Midbrain (tissue), 1 donor: ENCODE measurements around the gene SCAMP2.
"Not testable (repeated sequence)": the region's sequence is repeated elsewhere in the genome, so short reads cannot be mapped to it uniquely, and the experiment has no call there.

Experiments
- DNase-seq: peaks from one replicate; lab custom pipeline; 2025; lab: John Stamatoyannopoulos, UW

Gene SCAMP2

DNA sequence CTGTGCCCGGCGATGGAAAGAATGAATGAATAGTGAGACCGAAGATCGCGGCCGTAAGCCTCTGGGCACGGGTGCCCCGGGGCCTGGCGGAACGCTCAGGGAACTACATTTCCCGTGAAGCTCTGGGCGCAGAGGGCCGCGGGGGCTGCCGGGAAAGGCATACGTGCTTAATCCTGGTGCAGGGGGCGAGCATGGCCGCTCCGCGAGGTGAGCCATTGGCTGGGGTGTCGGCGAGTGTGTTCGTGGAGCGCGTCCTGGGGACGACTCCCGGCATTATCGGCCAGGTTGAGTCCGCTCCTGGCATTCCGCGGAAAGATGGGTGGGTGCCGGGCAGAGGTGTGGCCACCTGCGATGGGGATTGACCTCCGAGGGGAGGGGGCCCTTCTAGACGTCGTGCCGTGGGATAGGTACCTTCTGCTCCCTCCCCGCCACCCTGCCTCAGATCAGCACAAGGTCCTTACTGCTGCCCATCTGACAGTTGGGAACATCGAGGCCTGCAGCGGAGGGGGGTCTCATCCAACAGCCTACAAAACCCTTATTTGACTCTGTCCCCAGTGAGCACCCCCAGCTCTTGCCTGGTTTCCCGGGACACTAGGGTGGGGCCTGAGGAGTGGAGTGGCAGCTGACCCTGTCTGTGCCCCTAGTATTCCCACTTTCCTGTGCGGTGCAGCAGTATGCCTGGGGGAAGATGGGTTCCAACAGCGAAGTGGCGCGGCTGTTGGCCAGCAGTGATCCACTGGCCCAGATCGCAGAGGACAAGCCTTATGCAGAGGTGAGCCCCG, 16.9 kb upstream of the SCAMP2 start, which contains the start of gene MPI:
Gene MPI (plus strand): TSS at position 160 of the 782 bp plus-strand sequence. CDS start 32 bp downstream, at position 192.
- peak; percentile 91 for DNase-seq

DNA sequence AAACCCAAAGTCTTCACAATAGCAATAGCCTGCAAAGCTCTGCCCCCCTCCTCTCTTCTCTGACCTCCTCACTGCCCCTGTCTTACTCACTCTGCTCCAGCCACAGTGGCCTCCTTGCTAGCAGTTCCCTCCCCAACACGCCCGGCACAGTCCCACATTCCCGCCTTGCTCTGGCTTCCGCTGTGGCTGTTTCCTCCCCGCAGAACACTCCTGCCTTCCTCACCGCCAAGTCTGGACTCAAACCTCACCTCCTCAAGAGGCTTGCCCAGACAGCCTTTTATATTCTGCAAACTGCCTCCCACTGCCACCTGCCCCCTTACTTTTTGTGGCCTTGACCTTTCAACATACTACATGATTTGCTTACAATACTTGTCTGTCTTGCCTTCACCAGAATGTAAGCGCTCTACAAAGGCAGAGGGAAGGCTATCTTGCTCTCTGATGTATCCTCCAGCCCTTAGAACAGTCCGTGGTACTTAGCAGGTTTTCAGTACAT, 16.3 kb upstream of the SCAMP2 start:
- peak; percentile 54 for DNase-seq

DNA sequence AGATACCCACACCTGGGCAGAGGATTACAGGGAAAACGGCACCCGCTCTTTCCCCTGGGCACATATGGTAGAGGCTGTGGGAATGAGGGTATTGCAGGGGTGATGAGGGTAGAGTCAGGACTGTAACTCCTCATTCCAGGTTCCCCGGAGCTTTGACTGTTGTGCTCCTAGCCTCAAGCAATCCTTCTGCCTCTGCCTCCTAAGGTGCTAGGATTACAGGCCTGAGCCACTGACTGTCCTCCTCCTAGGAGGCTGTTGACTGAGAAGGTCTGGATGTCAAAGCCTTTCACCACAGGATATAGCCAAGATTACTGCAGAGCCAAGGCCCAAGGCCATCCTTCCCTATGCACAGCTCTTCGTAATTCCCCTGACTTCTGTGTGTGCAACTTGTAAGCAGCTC, 15.6 kb upstream of the SCAMP2 start:
- DNase-seq = no peak

DNA sequence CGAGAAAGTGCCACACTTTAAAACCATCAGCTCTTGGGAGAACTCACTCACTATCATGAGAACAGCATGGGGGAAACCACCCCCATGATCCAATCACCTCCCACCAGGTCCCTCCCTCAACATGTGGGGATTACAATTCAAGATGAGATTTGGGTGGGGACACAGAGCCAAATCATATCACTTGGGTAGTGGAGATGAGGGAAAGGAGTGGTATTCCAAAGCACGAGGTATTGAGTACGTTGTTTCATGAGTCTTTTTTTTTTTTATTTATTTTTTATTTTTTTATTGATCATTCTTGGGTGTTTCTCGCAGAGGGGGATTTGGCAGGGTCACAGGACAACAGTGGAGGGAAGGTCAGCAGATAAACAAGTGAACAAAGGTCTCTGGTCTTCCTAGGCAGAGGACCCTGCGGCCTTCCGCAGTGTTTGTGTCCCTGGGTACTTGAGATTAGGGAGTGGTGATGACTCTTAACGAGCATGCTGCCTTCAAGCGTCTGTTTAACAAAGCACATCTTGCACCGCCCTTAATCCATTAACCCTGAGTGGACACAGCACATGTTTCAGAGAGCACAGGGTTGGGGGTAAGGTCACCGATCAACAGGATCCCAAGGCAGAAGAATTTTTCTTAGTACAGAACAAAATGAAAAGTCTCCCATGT, 14.5 kb upstream of the SCAMP2 start:
- not testable (repeated sequence) for DNase-seq

DNA sequence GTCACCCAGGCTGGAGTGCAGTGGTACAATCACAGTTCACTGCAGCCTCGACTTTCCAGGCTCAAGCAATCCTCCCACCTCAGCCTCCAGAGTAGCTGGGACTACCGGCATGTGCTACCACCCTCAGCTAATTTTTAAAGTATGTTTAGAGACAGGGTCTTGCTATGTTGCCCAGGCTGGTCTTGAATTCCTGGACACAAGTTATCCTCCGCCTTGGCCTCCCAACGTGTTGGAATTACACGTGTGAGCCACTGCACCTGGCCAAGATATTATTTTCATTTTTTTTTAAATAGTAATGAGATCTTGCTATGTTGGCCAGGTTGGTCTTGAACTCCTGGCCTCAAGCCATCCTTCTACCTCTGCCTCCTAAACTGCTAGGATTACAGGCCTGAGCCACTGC, 12.3 kb upstream of the SCAMP2 start:
- no peak for DNase-seq

DNA sequence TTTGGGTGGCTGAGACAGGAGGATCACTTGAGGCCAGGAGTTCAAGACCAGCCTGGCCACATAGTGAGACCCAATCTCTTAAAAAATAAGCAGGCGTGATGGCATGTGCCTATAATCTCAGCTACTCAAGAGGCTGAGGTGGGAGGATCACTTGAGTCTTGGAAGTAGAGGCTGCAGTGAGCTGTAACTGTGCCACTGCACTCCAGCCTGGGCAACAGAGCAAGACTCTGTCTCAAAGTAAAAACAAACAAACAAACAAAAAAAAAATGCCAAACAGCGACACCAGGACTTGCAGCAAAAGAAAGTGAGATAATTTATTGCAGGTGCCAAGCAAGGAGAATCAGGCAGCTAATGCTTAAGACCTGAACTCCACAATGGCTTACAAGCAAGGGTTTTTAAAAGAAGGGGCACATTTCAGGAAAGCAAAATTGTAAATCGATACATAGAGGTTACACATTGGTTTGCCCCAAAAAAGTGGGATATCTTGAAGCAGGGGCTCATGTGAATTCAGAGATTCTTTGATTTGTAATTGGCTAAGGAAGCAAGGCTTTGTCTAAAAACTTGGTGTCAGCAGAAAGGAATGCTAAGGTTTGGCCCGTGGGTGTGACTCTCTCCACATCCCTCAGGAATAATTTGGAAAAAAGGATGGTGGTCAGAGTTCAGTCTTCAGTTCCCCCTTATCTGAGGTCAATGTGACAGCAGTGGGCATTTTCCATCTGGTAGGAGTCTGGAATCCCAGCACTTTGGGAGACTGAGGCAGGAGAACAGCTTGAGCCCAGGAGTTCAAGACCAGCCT, 11.5 kb upstream of the SCAMP2 start:
- no peak for DNase-seq

DNA sequence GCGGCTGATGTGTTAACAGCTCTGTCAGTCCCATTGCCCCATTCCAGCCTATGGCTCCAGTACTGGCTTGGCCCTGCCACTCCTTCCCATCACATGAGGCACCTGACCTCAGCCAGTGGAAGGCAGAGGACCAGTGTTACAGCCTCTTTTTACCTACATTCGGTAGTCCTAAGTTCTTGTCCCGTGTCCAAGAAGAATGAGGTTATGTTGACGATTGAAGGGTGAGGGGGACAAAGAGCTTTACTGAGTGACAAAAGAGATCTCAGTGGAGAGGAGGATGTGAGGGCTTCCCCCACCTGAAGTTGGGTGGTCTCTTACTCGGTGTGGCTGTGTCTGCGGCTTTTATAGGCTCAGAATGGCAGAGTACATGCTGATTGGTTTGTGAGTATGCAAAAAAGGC, 9.4 kb upstream of the SCAMP2 start:
- no peak for DNase-seq

DNA sequence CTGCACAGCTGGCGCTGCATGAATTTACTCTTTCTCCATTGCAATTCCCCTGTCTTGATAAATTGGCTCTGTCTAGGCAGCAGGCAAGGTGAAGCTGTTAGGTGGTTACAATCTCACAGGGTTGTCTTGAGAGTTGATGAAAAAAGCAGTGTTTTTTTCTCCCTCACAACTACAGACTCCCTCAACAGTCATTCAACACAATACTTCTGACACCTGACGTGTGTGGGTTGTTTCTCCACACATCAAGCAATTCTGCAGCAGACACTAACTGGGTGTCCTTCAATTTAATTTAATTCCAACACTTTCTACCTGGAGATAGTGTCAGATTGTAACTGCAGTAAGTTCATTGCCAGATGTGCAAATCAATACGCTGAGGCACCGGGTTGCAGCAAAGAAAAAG, 5.1 kb upstream of the SCAMP2 start:
- DNase-seq = no peak

DNA sequence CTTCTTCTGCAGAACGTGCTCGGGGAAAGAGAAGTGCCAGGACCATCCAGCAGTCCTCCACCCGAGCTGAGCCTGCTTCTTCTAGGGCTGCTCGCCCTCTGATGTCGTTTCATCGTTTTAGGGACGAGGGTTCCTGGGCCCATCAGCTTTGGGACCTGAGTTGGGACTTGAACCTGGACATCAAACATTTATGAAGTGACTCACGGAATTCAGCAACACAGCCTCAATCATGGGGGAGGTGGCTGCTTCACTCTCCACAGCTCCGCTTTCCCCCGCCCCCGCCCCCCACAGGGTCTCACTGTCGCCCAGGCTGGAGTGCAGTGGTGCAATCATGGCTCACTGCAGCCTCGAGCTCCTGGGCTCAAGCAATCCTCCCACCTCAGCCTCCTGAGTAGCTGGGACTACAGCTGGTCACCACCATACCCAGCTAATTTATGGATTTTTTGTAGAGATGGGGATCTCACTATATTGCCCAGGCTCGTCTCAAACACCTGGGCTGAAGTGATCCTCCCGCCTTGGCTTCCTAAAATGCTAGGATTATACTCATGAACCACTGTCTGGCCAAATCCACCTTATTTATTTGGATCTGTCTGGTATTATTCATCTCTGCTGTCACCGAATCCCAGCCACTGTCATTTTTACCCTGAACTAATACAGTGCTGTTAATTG, 725 bp upstream of the SCAMP2 start:
- DNase-seq = no peak

DNA sequence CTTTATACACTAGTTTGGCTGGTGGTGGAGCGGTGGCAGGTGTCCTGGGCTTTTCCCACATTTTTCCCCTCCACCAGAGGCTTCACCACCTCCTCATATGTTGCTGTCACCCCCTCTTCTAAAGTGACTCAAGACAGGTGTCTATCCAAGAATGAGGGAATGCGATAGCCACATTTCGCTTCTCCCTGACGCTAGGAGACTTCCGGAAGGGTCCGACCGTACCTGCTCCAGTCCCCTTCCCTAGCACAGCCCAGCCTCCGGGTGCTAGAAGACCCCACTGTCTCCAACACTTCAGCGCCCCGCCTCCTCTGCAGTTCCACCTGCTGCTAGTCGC, 496 bp downstream of the SCAMP2 start:
- DNase-seq = no peak

DNA sequence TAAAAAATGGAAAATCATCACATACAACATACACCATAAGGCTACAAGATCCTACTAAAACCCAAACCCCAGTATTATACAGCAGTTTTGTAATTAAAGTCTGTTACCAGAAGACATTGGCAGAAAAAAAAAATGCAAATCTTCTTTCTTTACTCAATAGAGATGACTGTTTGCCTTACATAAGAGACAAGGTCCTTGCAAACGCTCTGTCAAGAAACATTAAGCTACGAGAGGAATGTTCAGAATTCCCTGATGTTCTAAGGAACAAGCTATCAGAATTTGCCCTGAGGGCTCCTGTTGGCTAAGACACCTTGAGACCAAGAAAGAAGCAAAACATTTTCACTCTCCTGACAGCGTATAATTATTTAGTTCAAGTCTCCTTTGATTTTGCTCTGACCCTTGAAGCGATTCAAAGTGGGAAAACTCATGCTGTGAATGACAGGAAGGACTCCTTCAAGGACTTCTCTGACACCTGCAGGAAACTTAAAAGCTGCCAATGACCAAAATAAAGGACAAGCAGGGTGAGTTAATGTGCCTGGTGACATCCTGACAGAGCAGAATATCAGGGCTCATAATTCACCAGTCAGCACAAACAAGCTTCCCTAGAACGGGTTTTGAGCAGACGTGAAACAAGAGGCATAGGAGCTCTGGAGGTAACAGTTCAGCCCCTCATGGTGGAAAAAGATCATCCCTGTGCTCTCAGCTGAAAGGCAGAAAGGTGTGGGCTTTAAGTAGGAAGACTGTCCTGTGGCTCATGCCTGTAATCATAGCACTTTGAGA, 2.5 kb downstream of the SCAMP2 start:
- DNase-seq = no peak

DNA sequence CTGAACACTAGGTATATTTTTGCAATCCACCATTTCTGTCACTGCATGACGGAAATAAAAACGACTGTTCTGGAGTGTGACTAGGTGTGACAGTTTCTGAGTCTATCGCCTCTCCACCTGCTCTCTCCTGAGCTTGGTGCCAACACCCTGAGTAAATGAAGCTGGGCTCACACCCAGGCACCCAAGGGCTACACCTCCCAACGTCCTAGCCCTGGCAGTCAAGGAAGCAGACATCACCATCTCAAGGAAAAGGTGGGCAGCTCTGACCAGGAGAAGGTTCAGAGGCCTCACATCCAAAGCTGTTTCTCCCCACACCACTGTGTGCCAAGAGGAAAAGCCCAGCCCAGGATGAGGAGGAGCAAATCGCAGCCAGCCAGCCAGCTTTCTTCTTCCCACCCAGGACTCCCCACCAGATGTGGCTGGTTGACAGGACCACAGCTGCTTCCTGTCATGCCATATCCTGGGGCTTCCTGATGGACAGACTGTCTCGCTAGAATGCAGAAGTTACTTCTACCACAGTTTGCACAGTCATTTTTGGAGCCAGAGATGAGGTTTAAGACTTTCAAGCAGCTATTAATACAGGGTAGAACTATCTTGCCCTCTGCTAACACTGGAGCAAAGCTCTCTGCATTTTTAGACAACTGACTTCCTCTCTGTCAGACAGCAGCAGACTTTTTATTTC, 3.3 kb downstream of the SCAMP2 start:
- peak; percentile 43 for DNase-seq

DNA sequence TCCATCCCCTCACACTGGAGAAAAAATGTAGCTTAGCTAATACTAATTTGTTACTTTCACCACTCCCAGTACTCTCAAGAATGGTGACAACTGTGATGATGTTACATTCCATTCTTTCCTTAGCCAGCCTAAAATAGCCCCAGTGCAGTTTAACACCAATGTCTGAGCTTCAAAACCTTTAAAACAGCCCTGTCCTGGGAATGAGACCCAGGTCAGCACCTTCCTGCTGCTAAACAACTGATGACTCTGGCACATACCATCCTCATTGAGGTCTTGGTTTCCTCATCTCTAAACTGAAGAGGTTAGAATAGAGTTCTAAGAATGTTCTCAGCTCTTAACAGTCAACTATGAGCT, 3.8 kb downstream of the SCAMP2 start:
- no peak for DNase-seq

DNA sequence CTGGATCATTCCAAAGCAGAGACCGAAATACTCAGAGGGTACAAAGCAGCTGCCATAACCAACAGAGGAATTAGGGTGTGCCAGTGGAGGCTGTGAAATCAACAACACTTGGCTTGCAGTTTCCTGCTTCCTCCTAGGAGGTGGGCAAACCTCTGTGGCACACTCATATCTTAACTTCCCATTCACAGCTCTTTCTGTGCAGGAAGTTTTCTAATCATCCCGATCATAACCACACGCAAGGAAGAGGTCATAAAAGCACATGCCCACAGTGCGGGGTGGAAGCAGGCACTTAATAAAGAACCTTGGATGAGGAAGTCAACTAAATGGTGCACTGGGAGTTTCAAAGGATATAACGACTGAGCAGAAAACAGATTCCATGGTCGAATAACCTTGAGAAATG, 5.1 kb downstream of the SCAMP2 start:
- DNase-seq = no peak

DNA sequence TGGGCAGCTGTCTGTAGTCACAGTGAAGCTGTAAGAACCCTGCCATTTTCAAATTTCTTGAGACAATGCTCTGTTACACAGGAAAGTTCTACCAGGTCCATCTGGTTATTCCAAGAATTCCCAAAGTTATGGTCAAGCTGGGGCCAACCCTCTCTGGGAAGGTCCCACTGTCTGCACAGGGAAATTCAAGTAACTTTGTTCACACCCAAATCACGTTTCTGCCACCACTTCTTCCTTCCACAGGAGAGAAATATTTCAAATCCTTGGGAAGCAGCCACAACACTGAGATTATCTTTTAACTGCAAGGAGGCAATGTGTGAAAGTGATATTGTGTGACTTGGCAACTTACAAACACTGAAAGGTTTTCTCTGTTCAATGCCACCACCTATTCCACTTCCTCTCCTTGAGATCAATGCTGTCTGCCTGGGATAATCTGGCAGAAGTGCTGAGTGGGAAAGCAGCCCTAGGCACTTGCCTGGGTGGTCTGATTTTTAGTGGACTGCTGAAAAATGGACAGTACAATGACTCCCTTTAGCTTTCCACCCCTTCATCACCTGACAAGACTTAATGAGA, 5.6 kb downstream of the SCAMP2 start:
- DNase-seq = no peak

DNA sequence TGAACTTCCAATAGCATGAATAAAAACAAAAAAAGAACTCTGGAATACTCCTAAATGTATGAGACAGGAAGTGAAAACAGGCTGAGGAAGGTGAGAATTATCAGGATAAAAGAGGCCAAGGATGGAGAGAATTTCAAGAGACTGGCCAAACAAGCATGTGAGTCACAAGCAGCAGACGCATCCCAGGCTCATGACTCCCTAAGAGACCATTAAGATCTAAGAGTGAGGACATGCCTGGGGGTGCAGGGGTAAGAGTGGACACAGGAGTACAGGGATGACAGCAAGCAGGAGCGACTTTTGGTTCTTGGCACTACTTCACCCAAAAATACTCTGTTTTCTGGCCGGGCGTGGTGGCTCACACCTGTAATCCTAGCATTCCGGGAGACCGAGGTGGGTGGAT, 7.1 kb downstream of the SCAMP2 start:
- no peak for DNase-seq

DNA sequence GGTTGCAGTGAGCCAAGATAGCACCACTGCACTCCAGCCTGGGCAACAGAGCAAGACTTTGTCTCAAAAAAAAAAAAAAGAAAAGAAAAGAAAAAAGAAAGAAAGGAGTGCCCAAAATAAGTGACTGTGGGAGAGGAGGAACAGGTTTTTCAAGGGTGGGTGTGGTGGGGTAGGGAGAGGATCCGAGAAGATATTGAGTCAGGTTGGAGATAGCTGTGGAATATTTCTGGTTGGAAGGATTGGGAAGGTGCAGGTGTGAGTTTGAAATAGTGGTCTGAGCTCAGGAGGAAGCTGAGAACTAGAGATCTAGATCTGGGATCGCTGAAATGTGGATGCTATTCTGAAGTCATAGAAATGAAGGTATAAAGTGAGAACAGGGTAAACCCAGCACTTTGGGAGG, 7.8 kb downstream of the SCAMP2 start:
- no peak for DNase-seq

DNA sequence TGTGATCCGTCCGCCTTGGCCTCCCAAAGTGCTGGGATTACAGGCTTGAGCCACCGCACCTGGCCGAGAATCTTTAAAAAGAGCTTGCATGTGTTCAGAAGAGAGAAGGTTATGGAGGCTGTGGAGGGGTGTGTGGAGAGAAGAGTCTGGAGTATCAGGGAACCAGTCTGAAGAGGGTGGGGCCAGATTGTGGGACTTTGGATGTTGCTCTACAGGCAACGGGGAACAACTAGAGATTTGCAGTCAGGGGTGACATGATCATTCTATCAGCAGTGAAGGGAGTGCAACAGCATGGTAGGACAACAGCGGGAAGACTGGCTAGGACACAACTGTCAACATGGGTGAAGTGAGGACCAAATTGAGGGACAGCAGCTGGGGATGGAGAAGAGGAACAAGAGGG, 8.9 kb downstream of the SCAMP2 start:
- DNase-seq = no peak

DNA sequence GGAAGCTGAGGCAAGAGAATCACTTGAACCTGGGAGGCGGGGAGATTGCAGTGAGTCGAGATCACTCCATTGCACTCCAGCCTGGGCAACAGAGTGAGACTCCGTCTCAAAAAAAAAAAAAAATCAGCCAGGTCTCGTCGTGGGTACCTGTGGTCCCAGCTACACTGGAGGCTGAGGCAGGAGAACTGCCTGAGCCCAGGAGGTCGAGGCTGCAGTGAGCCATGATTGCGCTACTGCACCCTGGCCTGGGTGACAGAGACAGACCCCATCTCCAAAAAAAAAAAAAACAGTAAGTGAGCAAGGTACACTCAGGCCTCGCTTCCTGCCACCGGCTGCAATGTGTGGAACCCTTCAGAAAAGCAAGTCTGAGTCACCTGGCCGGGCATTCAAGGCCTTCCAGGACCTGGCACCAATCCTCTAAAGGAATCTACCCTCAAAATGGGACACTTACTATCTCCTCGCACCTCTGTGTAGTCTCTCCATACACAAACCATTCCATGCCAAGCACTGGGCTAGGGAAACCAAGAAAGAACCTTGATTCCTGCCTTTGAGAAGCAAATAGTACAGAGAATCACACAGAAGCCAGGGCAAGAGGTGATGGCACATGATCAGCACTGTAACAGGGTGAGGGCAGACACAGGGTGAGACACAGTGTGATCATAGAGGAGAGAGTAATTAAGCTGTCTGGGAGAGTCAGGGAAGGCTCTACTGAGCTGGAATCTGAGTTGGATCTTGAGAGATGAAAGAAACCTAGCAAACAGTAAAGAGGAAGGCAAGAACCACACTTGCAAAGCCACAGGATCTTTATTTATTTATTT, 9.7 kb downstream of the SCAMP2 start:
- no peak for DNase-seq

DNA sequence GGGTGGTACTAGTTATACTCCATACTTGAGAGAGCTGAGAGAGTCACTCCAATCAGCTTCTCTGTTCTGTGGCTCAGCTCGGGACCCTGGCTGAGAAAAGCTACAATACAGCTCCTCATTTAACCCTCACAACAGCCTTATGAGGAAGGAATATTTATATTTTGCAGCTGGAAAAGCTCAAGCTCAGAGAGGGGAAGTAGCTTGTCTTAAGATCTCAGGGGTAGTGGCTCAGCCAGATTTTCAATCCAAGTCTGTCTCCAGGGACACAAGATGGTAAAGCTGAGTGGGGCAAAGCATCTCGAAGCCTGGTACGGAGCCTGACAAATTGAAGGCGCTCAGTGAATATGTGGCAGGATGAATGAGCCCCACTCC, 14.8 kb downstream of the SCAMP2 start:
- DNase-seq = no peak
